Transverse colon (tissue), 4 donors: ENCODE measurements around the gene TTL. TPM values are rescaled to one million over a fixed set of nuclear protein-coding genes. Genes with fewer than 3 reads are reported as not detected.
A peak's percentile ranks its signal among the peaks of the same experiment; 100 is the strongest.
"Not testable (repeated sequence)": the region's sequence is repeated elsewhere in the genome, so short reads cannot be mapped to it uniquely, and the experiment has no call there.

ENCODE experiments used
- DNase-seq: peaks from one replicate; pipeline ENCODE4 v3.0.0-alpha.2; 2019
- H3K27ac ChIP-seq, 4 donors: fragments of 200-600 bp; sonication (generic); 2 replicates each; pipeline ENCODE4 v1.5.1; 2016 to 2018; ENCODE audit warnings: inconsistent platforms in 4 of 4
- H3K27me3 ChIP-seq: fragments of 200-600 bp; sonication (generic); 2 replicates; pipeline ENCODE4 v1.5.1; 2017; ENCODE audit warnings: inconsistent platforms
- H3K36me3 ChIP-seq, 4 donors: fragments of 200-600 bp; sonication (generic); 2 replicates each; pipeline ENCODE4 v1.5.1; 2017 to 2019; ENCODE audit warnings: inconsistent platforms in 4 of 4
- H3K4me1 ChIP-seq, 4 donors: fragments of 200-600 bp; sonication (generic); 2 replicates each; pipeline ENCODE4 v1.5.1; 2017 to 2020; ENCODE audit warnings: inconsistent platforms in 4 of 4
- H3K4me3 ChIP-seq, 4 donors: fragments of 200-600 bp; sonication (generic); 1 replicate in 1 of 4; 2 replicates in 3 of 4; pipeline versions ENCODE4 v1.5.1 to v1.6.1; 2017 to 2019; ENCODE audit warnings: inconsistent platforms in 4 of 4
- H3K9me3 ChIP-seq, 2 donors: fragments of 200-600 bp; sonication (generic); 2 replicates each; pipeline ENCODE4 v1.5.1; 2017 to 2019; ENCODE audit warnings: inconsistent platforms in 2 of 2
- EP300 ChIP-seq: sonication (generic); formaldehyde crosslinking; IDR thresholded peaks from one replicate; pipeline ENCODE4 v1.6.1; 2017; ENCODE audit warnings: antibody characterized with exemption, low read depth
- POLR2A ChIP-seq: fragments of 450-650 bp; IDR thresholded peaks from one replicate; pipeline ENCODE4 v1.6.1; 2016; ENCODE audit warnings: antibody characterized with exemption, mild to moderate bottlenecking, moderate library complexity
- POLR2AphosphoS5 ChIP-seq, 3 donors: sonication (generic); formaldehyde crosslinking; IDR thresholded peaks; one replicate each; pipeline ENCODE4 v1.6.1; 2016; ENCODE audit warnings: antibody characterized with exemption in 3 of 3
- WGBS, 2 donors: methylation state at CpG; one replicate each; pipeline ENCODE4 v1.1.5; 2018; ENCODE audit warnings: low coverage in 1 of 2; 5-methylcytosine and 5-hydroxymethylcytosine counted together
- in situ Hi-C, 4 donors: fragments of 200-750 bp; cut with MboI; loops; one replicate each; pipeline versions ENCODE4 v1.15.0 to v1.15.1; 2017; ENCODE audit warnings: low sequenced_read_pairs in 3 of 4, low pct_ligation_motif_present in 1 of 4, low pct_unique_long_range_greater_than_20kb in 1 of 4
- intact Hi-C: fragments of 100-400 bp; cut with DNase I; formaldehyde crosslinking; loops from one replicate; pipeline ENCODE4 v1.15.1; 2023; ENCODE audit warnings: low total_unique reads
- total RNA-seq, 4 donors: library from RNA; depleted of rRNA; stranded (reverse); fragments of >200 nt; gene quantifications; one replicate each; pipeline ENCODE4 v1.1.0, GENCODE V29; 2016
- TF ChIP-seq, protein P1 (sequence below), 5 experiments: fragments of 200-600 bp in 3 of 5; fragments of 450-650 bp in 2 of 5; sonication (generic) in 3 of 5; IDR thresholded peaks; 1 replicate in 2 of 5; 2 replicates in 3 of 5; pipeline ENCODE4 v1.5.1; 2016 to 2017; ENCODE audit warnings: antibody characterized with exemption in 5 of 5, inconsistent platforms in 3 of 5, mild to moderate bottlenecking in 2 of 5, moderate library complexity in 1 of 5

TTL gene
- total RNA-seq, 4 donors from 2014 or later: 7.9 to 61.3 (median 16.6) TPM

DNA sequence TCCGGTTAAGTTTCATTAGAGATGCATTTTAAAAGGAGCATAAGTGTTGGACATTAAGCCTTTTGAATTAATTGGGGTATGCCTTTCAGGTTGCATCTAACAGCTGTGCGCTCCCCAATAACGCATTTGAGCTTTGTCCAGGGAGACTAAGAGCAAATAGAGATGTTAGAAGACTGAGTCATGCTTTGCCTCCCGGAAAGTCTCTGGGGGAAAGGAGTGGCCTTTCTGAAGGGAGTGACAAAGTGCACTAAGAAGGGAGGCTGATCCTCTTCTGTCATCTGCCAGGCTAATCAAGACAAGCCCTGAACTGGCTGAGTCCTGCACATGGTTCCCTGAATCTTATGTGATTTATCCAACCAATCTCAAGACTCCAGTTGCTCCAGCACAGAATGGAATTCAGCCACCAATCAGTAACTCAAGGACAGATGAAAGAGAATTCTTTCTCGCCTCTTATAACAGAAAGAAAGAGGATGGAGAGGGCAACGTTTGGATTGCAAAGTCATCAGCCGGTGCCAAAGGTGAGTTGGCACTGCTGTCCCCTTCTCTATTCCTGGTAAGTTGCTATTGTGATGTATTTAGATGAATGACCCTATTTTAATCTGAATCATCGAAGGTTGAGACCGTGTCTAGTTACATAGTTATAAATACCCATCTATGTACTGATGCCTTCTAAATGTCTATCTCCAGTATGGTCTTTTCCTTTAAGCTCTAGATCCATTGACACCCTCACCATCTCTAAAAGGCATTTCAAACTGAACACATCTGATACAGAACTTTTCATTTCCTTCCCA lies 12.1 kb downstream of the TTL start:
- H3K4me1 ChIP-seq: peaks cover 0 to 7% (median 0%) of the 10 kb centered on the region in 4 donors
- TF ChIP-seq, protein P1, sequence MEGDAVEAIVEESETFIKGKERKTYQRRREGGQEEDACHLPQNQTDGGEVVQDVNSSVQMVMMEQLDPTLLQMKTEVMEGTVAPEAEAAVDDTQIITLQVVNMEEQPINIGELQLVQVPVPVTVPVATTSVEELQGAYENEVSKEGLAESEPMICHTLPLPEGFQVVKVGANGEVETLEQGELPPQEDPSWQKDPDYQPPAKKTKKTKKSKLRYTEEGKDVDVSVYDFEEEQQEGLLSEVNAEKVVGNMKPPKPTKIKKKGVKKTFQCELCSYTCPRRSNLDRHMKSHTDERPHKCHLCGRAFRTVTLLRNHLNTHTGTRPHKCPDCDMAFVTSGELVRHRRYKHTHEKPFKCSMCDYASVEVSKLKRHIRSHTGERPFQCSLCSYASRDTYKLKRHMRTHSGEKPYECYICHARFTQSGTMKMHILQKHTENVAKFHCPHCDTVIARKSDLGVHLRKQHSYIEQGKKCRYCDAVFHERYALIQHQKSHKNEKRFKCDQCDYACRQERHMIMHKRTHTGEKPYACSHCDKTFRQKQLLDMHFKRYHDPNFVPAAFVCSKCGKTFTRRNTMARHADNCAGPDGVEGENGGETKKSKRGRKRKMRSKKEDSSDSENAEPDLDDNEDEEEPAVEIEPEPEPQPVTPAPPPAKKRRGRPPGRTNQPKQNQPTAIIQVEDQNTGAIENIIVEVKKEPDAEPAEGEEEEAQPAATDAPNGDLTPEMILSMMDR (IDR thresholded peaks at IDR 0.05): no peak
- no peak for TF ChIP-seq POLR2A
- TF ChIP-seq POLR2AphosphoS5 (IDR thresholded peaks at IDR 0.05): no peak
- no peak for TF ChIP-seq EP300
- no peaks in the 10 kb centered on the region for H3K9me3 ChIP-seq
- H3K4me3 ChIP-seq: no peak overlapping the region
- peaks cover 0 to 7% (median 2%) of the 10 kb centered on the region in 4 donors for H3K36me3 ChIP-seq
- intact Hi-C loops: no loop called here
- no peak overlapping the region for H3K27ac ChIP-seq
- WGBS, 2 donors: 77 to 86% methylated on average over 4 to 9 of the region's 9 CpGs
- peak; percentile 11 for DNase-seq
- in situ Hi-C loops: loop anchor here in 1 of 4 donors (25.0 kb wide), 1 partner anchor 243 kb away; no protein-coding TSS in a partner anchor
- H3K27me3 ChIP-seq: no peaks in the 10 kb centered on the region

DNA sequence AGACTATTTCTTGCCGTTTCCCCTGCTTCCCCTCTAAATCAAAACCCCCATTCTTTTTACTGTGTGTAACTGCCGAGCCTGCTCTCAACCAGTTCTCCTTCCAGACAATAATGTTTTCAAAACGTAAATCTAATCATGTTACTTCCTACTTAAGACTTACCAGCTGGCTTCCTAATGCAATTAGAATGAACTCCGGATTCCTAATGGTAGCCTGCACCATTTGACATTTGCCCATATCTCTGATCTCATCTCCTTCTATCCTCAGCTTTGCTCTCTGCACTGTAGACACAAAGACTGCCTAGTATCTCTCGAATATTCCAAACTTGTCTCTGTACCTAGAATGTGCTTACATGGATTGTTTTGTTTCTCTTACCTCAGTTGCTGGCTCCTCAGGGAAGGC lies 12.9 kb downstream of the TTL start:
- intact Hi-C loops: no loop called here
- Histone ChIP-seq H3K27ac (no peak overlapping the region), H3K4me1 (peaks cover 0 to 7% (median 0%) of the 10 kb centered on the region in 4 donors), H3K4me3 (no peak overlapping the region), H3K9me3 (no peaks in the 10 kb centered on the region), H3K36me3 (peaks cover 0 to 7% (median 2%) of the 10 kb centered on the region in 4 donors), H3K27me3 (no peaks in the 10 kb centered on the region)
- 79 to 83% methylated on average over 5 of the region's 5 CpGs for WGBS, 2 donors
- in situ Hi-C loops: loop anchor here in 1 of 4 donors (25.0 kb wide), 1 partner anchor 242 kb away; no protein-coding TSS in a partner anchor
- TF ChIP-seq POLR2A (no peak), EP300 (no peak), POLR2AphosphoS5 (IDR thresholded peaks at IDR 0.05) (no peak)
- TF ChIP-seq, protein P1 (IDR thresholded peaks at IDR 0.05): no peak
- no peak for DNase-seq

DNA sequence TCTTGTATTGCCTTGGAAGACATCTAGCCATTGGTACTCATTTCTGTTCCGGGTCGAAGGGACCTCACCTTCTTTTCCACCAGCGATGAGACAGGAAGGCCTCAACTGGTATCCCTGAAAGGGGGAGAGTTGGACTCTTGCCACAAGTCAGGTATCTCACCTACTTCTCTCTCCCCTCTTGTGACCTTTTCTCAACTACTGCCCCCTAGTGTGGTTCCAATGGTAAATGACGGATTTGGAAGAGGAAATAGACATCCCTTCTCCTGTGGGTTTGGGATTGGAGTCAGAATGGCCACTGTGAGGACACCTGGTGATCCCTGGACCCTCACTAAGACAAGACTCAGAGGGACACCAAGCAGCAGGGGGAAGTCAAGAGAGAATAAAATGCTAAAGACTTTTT lies 13.9 kb downstream of the TTL start:
- H3K27me3 ChIP-seq, H3K36me3 ChIP-seq, H3K4me3 ChIP-seq, H3K9me3 ChIP-seq, H3K27ac ChIP-seq, intact Hi-C loops, DNase-seq, H3K4me1 ChIP-seq: not testable (repeated sequence)
- in situ Hi-C loops: loop anchor here in 1 of 4 donors (25.0 kb wide), 1 partner anchor 241 kb away; no protein-coding TSS in a partner anchor
- 60 to 93% methylated on average over 2 to 4 of the region's 4 CpGs for WGBS, 2 donors

DNA sequence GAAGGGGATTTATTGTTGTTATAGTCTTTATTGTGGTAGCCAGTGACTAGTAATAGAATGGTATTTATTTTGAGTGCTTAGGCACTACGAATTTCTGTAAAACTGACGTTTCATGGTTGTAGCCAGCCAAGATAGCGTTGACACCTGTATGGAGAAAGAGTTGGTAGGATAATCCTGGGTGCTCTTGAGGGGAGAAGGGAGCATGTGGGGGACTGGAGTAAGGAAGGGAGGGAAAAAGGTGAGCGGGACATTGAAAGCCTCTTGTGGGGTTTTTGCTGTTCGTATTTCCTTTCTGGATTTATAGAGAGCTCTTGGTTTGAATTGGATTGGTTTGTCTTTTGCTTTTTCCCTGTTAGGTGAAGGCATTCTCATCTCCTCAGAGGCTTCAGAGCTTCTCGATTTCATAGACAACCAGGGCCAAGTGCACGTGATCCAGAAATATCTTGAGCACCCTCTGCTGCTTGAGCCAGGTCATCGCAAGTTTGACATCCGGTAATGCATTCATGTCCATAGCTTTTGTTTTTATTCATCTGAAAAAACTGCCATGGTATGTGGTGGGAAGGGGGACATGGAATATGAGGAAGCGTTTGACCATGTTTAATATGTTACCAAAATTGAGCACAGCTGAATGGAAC lies 19.0 kb downstream of the TTL start:
- intact Hi-C loops, H3K36me3 ChIP-seq, H3K9me3 ChIP-seq, in situ Hi-C loops, H3K27ac ChIP-seq, H3K4me3 ChIP-seq, H3K27me3 ChIP-seq, H3K4me1 ChIP-seq: not testable (repeated sequence)
- DNase-seq: peak; percentile 50
- TF ChIP-seq, protein P1 (IDR thresholded peaks at IDR 0.05): peak; percentile 29 to 48 (median 35)
- 55% methylated on average over 9 of the region's 10 CpGs; no CpG with 5 or more reads in 1 of the 2 donors for WGBS, 2 donors

DNA sequence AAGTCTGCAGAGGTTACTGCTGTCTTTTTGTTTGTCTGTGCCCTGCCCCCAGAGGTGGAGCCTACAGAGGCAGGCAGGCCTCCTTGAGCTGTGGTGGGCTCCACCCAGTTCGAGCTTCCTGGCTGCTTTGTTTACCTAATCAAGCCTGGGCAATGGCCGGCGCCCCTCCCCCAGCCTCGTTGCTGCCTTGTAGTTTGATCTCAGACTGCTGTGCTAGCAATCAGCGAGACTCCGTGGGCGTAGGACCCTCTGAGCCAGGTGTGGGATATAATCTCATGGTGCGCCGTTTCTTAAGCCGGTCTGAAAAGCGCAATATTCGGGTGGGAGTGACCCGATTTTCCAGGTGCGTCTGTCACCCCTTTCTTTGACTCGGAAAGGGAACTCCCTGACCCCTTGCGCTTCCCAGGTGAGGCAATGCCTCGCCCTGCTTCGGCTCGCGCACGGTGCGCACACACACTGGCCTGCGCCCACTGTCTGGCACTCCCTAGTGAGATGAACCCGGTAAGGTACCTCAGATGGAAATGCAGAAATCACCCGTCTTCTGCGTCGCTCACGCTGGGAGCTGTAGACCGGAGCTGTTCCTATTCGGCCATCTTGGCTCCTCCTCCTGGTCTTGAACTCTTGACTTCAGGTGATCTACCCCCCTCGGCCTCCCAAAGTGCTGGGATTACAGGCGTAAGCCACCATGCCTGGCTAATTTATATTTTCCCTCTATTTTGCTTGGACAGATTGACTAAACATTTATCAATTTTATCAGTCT lies 27.5 kb downstream of the TTL start:
- intact Hi-C loops, H3K36me3 ChIP-seq, H3K27me3 ChIP-seq, H3K9me3 ChIP-seq, in situ Hi-C loops, DNase-seq, H3K4me3 ChIP-seq, H3K4me1 ChIP-seq, H3K27ac ChIP-seq: not testable (repeated sequence)
- 98% methylated on average over 10 of the region's 32 CpGs; no CpG with 5 or more reads in 1 of the 2 donors for WGBS, 2 donors
